HG02642 (cell line): ENCODE results near the gene PTH1R.

Source experiments
- ATAC-seq: cut with Tn5 transposase; IDR thresholded peaks from one replicate; pipeline ENCODE4 v1.9.1; 2021; ENCODE audit warnings: mild to moderate bottlenecking; ENCODE audit not compliant: unreplicated experiment, poor library complexity

Gene PTH1R

GRCh38 chr3:46849045-46849631 lies 28.4 kb upstream of the PTH1R start:
- ATAC-seq = no peak

GRCh38 chr3:46849686-46850467 lies 27.6 kb upstream of the PTH1R start:
- ATAC-seq = no peak

- ATAC-seq = no peak
Observed at GRCh38 chr3:46850468-46850779, 27.1 kb upstream of the PTH1R start.

- ATAC-seq = no peak
Observed at GRCh38 chr3:46851364-46852333, 25.9 kb upstream of the PTH1R start.

GRCh38 chr3:46852334-46852720 lies 25.2 kb upstream of the PTH1R start:
- ATAC-seq = no peak

- ATAC-seq = no peak
Observed at GRCh38 chr3:46852839-46853355, 24.6 kb upstream of the PTH1R start.

GRCh38 chr3:46853441-46854415 lies 23.8 kb upstream of the PTH1R start:
- ATAC-seq = no peak

GRCh38 chr3:46854555-46854991 lies 22.9 kb upstream of the PTH1R start:
- no peak for ATAC-seq

- ATAC-seq = no peak
Observed at GRCh38 chr3:46856576-46857471, 20.7 kb upstream of the PTH1R start.

GRCh38 chr3:46857485-46858341 lies 19.8 kb upstream of the PTH1R start:
- no peak for ATAC-seq

GRCh38 chr3:46858456-46858855 lies 19.1 kb upstream of the PTH1R start:
- ATAC-seq = no peak

- no peak for ATAC-seq
Observed at GRCh38 chr3:46859001-46859710, 18.4 kb upstream of the PTH1R start.

GRCh38 chr3:46860017-46860809 lies 17.3 kb upstream of the PTH1R start:
- no peak for ATAC-seq

- no peak for ATAC-seq
Observed at GRCh38 chr3:46860810-46861604, 16.5 kb upstream of the PTH1R start.

- no peak for ATAC-seq
Observed at GRCh38 chr3:46861605-46862368, 15.7 kb upstream of the PTH1R start.
